K562 (cell line): ENCODE data around the gene TAF11. TPM values are rescaled to one million over a fixed set of nuclear protein-coding genes. Genes with fewer than 3 reads are reported as not detected.

ENCODE experiments used
- GABPA ChIP-seq: fragments of 200-800 bp; sonication (Bioruptor generic); conservative IDR thresholded peaks from 2 replicates; pipeline ENCODE4 v1.6.1; 2016; ENCODE audit warnings: low read depth, missing genetic modification characterization, missing compliant biosample characterization
- HDAC1 ChIP-seq, 2 experiments: fragments of 450-650 bp; IDR thresholded peaks; 2 replicates each; pipeline ENCODE4 v1.6.1; 2016 to 2017; ENCODE audit warnings: inconsistent platforms in 1 of 2, mild to moderate bottlenecking in 1 of 2, moderate library complexity in 1 of 2
- HLTF ChIP-seq: fragments of 450-650 bp; IDR thresholded peaks from 2 replicates; pipeline ENCODE4 v1.6.1; 2016
- KDM1A ChIP-seq, 2 experiments: fragments of 450-650 bp; IDR thresholded peaks; 2 replicates each; pipeline ENCODE4 v1.6.1; 2016; ENCODE audit warnings: mild to moderate bottlenecking in 2 of 2
- OTX1 ChIP-seq: fragments of 450-650 bp; formaldehyde crosslinking; IDR thresholded peaks from 2 replicates; pipeline ENCODE4 v1.4.0; 2022; ENCODE audit warnings: mild to moderate bottlenecking
- polyA plus RNA-seq, 8 experiments: library from polyadenylated mRNA; depleted of rRNA in 4 of 8; stranded (reverse) in 5 of 8; unstranded in 3 of 8; fragments of >200 nt; fragmentation: Nextera tagmentation in 2 of 8; fragmentation: Illumina TruSeq in 1 of 8; extraction: Ambion mirVana in 2 of 8; extraction: Trizol in 1 of 8; gene quantifications; 2 replicates each; pipeline versions ENCODE4 v1.2.1 to v1.2.3, GENCODE V29; 2011 to 2014; ENCODE audit warnings: inconsistent platforms in 1 of 8, missing spikeins in 1 of 8
- total RNA-seq, 7 experiments: library from RNA; depleted of rRNA in 6 of 7; stranded (reverse); fragments of >200 nt in 6 of 7; fragmentation: Illumina TruSeq in 2 of 7; extraction: Trizol in 2 of 7; gene quantifications; 2 replicates each; pipeline versions ENCODE4 v1.2.1 to v1.2.3, GENCODE V29; 2011 to 2021; ENCODE audit warnings: low replicate concordance in 1 of 7
- TF ChIP-seq, protein P1 (sequence below): fragments of 450-650 bp; formaldehyde crosslinking; IDR thresholded peaks from 2 replicates; pipeline ENCODE4 v1.4.0; 2022; ENCODE audit warnings: missing genetic modification characterization
- TF ChIP-seq, protein P2 (sequence below): fragments of 250-450 bp; sonication (Bioruptor Pico); IDR thresholded peaks from 2 replicates; pipeline ENCODE4 v1.4.0; 2020
- TF ChIP-seq, protein P3 (sequence below), 2 experiments: fragments of 450-650 bp; IDR thresholded peaks; 2 replicates each; pipeline ENCODE4 v1.6.1; 2016; ENCODE audit warnings: mild to moderate bottlenecking in 2 of 2, borderline replicate concordance in 1 of 2, low read depth in 1 of 2, moderate library complexity in 1 of 2

Gene TAF11
- total and polyA plus RNA-seq, 9 of the 15 experiments (the other 6 are each of a cell fraction or from before 2014, with no cell fraction given) = 40.9 to 91.9 (median 71.9) TPM

DNA sequence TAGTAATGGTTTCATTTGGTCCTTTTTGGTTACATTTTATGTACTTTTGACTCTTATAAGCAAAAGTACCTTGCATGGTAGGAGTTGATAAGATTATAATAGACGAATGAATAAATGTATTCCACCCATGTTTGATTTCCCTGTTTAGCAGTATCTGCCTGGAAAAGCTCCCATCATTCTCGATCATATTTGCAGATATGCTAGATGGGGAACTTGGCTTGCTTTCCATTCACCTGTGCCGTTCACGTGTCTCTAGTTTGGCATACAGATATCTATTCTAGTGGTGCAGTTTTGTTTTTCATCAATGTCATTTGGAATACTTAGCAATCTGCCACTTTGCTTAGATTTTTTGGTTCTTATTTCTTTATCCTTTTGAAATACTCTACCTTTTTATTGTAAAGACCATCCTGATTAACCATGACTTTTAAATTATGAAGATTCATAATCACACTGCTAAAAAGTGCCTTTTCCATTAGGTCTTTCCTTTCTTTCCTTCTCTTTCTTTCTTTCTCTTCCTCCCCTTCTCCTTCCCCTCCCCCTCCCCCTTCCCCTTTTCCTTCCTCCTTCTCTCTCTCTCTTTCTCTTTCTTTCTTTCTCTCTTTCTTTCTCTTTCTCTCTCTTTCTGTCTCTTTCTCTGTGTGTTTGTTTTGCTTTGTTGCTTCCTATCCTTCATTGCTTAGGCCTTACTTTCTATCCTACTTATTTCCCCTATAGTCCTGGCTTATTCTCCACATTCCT, 41.6 kb upstream of the TAF11 start (continued):
- TF ChIP-seq, protein P1, sequence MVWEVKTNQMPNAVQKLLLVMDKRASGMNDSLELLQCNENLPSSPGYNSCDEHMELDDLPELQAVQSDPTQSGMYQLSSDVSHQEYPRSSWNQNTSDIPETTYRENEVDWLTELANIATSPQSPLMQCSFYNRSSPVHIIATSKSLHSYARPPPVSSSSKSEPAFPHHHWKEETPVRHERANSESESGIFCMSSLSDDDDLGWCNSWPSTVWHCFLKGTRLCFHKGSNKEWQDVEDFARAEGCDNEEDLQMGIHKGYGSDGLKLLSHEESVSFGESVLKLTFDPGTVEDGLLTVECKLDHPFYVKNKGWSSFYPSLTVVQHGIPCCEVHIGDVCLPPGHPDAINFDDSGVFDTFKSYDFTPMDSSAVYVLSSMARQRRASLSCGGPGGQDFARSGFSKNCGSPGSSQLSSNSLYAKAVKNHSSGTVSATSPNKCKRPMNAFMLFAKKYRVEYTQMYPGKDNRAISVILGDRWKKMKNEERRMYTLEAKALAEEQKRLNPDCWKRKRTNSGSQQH (CRISPR knock-in tag) = 0 out of 2 replicates have a peak, but pooled peaks have one; percentile 43
- TF ChIP-seq KDM1A (IDR thresholded peaks at IDR 0.05) (peak in 1 of 2 experiments; percentile 84; a peak in 2 of 4 replicates), HLTF (no peak), OTX1 (CRISPR knock-in tag) (0 out of 2 replicates have a peak, but pooled peaks have one; percentile 35), GABPA (tag) (no peak), HDAC1 (IDR thresholded peaks at IDR 0.05) (0 out of 4 replicates have a peak, but pooled peaks of 1 of the 2 experiments have one; percentile 14)
- TF ChIP-seq, protein P2, sequence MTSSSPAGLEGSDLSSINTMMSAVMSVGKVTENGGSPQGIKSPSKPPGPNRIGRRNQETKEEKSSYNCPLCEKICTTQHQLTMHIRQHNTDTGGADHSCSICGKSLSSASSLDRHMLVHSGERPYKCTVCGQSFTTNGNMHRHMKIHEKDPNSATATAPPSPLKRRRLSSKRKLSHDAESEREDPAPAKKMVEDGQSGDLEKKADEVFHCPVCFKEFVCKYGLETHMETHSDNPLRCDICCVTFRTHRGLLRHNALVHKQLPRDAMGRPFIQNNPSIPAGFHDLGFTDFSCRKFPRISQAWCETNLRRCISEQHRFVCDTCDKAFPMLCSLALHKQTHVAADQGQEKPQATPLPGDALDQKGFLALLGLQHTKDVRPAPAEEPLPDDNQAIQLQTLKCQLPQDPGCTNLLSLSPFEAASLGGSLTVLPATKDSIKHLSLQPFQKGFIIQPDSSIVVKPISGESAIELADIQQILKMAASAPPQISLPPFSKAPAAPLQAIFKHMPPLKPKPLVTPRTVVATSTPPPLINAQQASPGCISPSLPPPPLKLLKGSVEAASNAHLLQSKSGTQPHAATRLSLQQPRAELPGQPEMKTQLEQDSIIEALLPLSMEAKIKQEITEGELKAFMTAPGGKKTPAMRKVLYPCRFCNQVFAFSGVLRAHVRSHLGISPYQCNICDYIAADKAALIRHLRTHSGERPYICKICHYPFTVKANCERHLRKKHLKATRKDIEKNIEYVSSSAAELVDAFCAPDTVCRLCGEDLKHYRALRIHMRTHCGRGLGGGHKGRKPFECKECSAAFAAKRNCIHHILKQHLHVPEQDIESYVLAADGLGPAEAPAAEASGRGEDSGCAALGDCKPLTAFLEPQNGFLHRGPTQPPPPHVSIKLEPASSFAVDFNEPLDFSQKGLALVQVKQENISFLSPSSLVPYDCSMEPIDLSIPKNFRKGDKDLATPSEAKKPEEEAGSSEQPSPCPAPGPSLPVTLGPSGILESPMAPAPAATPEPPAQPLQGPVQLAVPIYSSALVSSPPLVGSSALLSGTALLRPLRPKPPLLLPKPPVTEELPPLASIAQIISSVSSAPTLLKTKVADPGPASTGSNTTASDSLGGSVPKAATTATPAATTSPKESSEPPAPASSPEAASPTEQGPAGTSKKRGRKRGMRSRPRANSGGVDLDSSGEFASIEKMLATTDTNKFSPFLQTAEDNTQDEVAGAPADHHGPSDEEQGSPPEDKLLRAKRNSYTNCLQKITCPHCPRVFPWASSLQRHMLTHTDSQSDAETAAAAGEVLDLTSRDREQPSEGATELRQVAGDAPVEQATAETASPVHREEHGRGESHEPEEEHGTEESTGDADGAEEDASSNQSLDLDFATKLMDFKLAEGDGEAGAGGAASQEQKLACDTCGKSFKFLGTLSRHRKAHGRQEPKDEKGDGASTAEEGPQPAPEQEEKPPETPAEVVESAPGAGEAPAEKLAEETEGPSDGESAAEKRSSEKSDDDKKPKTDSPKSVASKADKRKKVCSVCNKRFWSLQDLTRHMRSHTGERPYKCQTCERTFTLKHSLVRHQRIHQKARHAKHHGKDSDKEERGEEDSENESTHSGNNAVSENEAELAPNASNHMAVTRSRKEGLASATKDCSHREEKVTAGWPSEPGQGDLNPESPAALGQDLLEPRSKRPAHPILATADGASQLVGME (CRISPR knock-in tag) = no peak
- TF ChIP-seq, protein P3, sequence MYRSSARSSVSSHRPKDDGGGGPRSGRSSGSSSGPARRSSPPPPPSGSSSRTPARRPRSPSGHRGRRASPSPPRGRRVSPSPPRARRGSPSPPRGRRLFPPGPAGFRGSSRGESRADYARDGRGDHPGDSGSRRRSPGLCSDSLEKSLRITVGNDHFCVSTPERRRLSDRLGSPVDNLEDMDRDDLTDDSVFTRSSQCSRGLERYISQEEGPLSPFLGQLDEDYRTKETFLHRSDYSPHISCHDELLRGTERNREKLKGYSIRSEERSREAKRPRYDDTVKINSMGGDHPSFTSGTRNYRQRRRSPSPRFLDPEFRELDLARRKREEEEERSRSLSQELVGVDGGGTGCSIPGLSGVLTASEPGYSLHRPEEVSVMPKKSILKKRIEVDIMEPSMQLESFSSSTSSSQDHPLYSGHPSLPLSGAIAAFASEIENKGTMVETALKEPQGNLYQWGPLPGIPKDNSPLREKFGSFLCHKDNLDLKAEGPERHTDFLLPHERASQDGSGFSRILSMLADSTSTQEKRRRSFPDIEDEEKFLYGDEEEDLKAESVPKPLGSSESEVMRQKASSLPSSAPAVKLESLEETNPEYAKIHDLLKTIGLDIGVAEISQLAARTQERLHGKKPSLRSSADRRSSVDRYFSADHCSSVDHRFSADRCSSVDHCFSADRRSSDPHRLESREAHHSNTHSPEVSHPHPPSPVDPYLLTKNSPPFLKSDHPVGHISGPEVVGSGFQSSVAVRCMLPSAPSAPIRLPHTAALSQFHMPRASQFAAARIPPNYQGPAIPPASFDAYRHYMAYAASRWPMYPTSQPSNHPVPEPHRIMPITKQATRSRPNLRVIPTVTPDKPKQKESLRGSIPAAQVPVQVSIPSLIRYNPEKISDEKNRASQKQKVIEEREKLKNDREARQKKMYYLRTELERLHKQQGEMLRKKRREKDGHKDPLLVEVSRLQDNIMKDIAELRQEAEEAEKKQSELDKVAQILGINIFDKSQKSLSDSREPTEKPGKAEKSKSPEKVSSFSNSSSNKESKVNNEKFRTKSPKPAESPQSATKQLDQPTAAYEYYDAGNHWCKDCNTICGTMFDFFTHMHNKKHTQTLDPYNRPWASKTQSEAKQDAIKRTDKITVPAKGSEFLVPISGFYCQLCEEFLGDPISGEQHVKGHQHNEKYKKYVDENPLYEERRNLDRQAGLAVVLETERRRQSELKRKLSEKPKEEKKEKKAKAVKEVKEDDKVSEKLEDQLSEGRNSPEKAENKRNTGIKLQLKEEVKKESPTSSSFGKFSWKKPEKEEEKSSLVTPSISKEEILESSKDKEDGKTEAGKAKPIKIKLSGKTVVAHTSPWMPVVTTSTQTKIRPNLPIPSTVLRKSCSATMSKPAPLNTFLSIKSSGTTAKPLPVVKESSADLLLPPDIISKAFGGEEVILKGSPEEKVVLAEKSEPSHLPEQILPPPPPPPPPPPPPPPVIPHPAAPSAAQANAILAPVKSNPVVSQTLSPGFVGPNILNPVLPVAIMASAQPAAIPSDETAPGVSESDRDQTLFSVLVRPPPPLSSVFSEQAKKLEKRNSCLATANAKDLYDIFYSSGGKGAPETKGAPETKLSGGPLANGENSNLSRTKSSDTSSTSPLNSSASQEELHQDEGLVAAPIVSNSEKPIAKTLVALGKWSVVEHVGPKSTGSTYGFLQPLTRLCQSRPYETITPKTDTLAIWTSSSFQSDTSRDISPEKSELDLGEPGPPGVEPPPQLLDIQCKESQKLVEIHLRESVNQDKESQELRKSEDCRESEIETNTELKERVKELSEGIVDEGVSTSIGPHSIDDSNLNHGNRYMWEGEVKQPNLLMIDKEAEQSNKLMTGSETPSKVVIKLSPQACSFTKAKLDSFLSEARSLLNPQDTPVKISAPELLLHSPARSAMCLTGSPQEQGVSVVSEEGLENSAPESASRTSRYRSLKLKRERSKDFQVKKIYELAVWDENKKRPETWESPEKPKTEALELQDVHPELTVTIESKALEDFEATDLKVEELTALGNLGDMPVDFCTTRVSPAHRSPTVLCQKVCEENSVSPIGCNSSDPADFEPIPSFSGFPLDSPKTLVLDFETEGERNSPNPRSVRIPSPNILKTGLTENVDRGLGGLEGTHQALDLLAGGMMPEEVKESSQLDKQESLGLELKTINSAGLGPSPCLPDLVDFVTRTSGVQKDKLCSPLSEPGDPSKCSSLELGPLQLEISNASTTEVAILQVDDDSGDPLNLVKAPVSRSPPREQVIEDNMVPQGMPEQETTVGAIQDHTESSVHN (IDR thresholded peaks at IDR 0.05; ENCODE audit: borderline replicate concordance in 1 of 2, low read depth in 1 of 2) = no peak
